NCI-H128 (cell line): ENCODE results near the gene COBL.
"Not testable (repeated sequence)": the region's sequence is repeated elsewhere in the genome, so short reads cannot be mapped to it uniquely, and the experiment has no call there.

Experiments
- DNase-seq: peaks from one replicate; lab custom pipeline; 2025; ENCODE audit not compliant: unreplicated experiment; lab: John Stamatoyannopoulos, UW

The COBL gene

GRCh38 chr7:51210766-51211165 is 105.8 kb downstream of the COBL start:
- no peak for DNase-seq

- DNase-seq: no peak
These were observed 107.2 kb downstream of the COBL start for GRCh38 chr7:51209426-51209825.

- not testable (repeated sequence) for DNase-seq
These were observed 108.5 kb downstream of the COBL start for GRCh38 chr7:51208125-51208524.

- no peak for DNase-seq
These were observed 118.0 kb downstream of the COBL start for GRCh38 chr7:51198654-51199053.

- no peak for DNase-seq
These were observed 125.6 kb downstream of the COBL start for GRCh38 chr7:51190969-51191368.

GRCh38 chr7:51189777-51190176 is 126.8 kb downstream of the COBL start:
- no peak for DNase-seq

- DNase-seq: no peak
These were observed 127.6 kb downstream of the COBL start for GRCh38 chr7:51188987-51189386.

GRCh38 chr7:51187941-51188340 is 128.7 kb downstream of the COBL start:
- no peak for DNase-seq

- no peak for DNase-seq
These were observed 130.1 kb downstream of the COBL start for GRCh38 chr7:51186531-51186930.

GRCh38 chr7:51182636-51183166 is 133.9 kb downstream of the COBL start:
- no peak for DNase-seq

- no peak for DNase-seq
These were observed 136.5 kb downstream of the COBL start for GRCh38 chr7:51180092-51180491.

- DNase-seq: no peak
These were observed 140.6 kb downstream of the COBL start for GRCh38 chr7:51175992-51176388.

- no peak for DNase-seq
These were observed 141.2 kb downstream of the COBL start for GRCh38 chr7:51175316-51175991.

- no peak for DNase-seq
These were observed 151.3 kb downstream of the COBL start for GRCh38 chr7:51165337-51165736.

- DNase-seq: peak; percentile 81
These were observed 153.8 kb downstream of the COBL start for GRCh38 chr7:51162724-51163329.

GRCh38 chr7:51161937-51162336 is 154.7 kb downstream of the COBL start:
- no peak for DNase-seq

GRCh38 chr7:51160990-51161615 is 155.5 kb downstream of the COBL start:
- peak; percentile 72 for DNase-seq

GRCh38 chr7:51160411-51160810 is 156.2 kb downstream of the COBL start:
- DNase-seq: no peak

- no peak for DNase-seq
These were observed 157.7 kb downstream of the COBL start for GRCh38 chr7:51158742-51159445.

- DNase-seq: no peak
These were observed 158.4 kb downstream of the COBL start for GRCh38 chr7:51158211-51158610.

- DNase-seq: no peak
These were observed 162.4 kb downstream of the COBL start for GRCh38 chr7:51154201-51154600.
